Activated naive CD4-positive, alpha-beta T cell treated with Interleukin-2 at 50 U/mL for 16 hours (primary cell): ENCODE data around the gene TBC1D10A.

ENCODE experiments used
- DNase-seq: peaks from one replicate; pipeline ENCODE4 v3.0.0-alpha.2; 2020

The TBC1D10A gene, protein sequence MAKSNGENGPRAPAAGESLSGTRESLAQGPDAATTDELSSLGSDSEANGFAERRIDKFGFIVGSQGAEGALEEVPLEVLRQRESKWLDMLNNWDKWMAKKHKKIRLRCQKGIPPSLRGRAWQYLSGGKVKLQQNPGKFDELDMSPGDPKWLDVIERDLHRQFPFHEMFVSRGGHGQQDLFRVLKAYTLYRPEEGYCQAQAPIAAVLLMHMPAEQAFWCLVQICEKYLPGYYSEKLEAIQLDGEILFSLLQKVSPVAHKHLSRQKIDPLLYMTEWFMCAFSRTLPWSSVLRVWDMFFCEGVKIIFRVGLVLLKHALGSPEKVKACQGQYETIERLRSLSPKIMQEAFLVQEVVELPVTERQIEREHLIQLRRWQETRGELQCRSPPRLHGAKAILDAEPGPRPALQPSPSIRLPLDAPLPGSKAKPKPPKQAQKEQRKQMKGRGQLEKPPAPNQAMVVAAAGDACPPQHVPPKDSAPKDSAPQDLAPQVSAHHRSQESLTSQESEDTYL

DNA sequence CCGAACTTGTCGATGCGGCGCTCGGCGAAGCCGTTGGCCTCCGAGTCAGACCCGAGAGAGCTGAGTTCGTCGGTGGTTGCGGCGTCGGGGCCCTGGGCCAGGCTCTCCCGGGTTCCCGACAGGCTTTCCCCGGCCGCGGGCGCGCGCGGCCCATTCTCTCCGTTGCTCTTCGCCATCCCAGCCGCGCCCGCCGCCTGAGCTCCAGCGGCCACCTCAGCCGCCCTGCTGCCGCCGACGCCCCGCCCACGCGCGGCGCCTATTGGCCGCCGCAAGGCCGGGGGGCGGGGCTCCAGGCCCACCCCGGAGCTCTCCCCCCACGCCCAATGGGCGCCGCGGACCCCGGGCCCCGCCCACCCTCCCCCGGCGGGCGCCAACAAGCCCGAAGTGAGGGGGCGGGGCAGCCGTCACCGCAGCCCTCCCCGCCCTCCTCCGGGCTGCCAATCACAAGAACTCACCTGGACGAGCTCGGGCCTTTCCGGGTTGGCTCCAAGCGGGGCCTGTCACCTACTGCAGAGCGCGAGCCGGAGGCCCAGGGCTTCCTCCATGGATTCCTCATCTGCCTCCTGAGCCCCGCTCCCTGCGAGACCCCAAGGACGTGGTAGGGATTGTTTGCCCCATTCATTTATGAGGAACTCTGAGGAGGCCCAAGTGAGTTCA, at the start of gene TBC1D10A:
Gene TBC1D10A, minus strand, starts transcription at position 236 of the 657 bp plus-strand sequence. Its CDS starts 60 bp downstream, at position 176.
- DNase-seq = peak; percentile 91

DNA sequence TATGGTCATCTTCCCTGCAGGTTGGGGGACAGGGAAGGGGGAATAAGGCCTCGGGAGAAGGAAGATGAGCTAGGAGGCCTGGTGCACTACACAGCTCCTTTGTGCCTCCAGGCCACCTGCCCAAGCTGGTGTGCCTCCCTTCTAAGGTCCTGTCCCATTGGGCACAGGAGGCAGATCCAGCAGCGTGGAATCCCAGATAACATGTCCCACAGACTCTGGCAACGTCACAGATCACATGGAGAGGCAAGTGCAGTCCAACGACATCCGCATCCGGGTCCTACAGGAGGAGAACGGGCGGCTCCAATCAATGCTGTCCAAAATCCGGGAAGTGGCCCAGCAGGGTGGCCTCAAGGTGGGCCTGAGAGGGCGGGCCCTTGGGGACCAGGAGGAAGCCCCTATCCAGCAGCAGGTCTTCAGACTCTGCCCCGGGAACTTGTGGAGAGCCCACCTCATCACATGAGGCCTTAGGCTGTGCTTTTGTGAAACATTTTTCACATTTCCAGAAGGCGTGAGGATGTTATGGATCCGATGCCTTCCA, 48.6 kb upstream of the TBC1D10A start:
- DNase-seq = no peak

DNA sequence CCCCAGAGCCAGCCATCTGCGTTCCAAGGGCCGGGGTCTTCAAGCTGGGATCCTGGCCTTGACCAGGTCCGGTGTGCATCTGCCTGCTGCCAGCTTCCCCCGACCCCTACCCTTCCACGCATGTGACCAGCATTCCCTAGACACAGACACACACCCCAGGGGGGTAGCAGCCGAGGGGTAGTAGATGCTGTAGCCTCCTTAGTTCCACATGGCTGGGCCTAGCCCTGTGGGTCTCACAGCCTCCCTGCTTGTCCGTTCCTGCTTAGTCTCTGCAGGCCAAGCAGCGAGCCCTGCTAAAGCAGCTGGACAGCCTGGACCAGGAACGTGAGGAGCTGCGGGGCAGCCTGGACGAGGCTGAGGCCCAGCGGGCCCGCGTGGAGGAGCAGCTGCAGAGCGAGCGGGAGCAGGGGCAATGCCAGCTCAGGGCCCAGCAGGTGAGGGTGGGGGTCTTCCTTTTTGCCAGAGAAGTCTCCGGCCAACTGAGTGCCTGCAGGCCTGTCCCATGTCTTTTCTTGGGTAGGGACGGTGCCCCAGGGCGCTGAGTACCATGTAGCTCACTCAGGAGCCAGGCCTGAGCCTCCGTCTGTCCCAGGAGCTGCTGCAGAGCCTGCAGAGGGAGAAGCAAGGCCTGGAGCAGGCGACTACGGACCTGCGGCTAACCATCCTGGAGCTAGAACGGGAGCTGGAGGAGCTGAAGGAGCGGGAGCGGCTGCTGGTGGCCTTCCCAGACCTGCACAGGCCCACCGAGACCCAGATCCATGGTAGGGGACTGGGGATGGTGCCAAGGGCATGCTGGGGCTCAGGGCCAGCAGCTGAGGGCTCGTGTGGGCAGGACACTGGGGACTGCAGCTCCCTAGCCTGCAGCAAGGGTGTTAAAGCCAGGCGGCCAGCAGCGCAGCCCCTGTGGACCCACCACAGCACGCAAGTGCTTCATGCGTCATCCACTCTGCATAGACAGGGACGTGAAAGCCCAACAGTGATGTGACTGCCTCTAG, 46.9 kb upstream of the TBC1D10A start:
- no peak for DNase-seq

DNA sequence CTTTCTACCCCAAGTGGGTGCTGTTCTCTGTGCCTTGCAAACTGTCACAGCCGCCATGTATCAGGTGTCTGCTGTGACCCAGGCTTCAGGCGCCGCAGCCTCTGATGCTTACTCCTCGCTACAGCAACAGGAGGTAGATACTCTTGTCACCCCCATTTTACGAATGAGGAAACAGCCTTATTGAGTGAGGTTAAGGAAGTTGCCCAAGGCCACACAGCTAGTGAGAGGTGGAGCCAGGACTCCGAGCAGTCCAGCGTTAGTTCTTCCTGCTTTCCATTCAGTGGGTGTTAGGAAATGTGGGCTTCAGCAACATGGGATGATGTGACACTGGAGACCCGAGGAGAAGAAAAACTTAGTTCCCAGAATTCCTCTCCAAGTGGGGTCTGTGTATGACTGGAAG, 46.2 kb upstream of the TBC1D10A start:
- DNase-seq = no peak

DNA sequence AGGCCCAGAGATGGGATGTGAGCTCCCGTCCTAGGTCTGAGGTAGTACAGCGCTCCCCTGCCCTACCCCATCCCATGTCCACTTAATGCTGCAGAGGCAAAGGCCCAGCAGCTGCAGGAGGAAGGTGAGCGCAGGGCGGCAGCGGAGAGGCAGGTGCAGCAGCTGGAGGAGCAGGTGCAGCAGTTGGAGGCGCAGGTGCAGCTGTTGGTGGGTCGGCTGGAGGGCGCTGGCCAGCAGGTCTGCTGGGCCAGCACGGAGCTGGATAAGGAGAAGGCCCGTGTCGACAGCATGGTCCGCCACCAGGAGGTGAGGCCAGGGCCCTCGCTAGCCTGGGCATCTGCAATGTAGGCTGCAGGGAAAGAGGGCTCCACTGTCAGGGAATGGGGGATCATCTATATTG, 45.2 kb upstream of the TBC1D10A start:
- DNase-seq = no peak

DNA sequence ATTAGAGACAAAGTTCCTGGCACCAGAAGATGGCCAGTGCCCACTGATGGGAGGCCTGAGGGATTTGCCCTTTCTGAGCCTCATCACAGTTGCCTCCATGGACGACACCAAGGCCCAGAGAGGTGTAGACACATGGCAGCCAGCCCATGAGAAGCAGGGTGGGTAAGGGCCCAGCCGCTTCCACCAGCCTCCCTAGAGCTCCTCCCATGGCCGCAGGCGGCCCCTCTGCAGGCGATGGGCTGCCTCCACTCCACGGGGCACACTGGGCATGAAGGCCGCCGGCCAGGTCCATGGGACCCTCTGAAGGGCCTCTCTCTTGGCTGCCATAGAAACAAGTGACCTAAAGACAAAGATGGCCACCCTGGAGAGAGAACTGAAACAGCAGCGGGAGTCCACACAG, 44.6 kb upstream of the TBC1D10A start:
- no peak for DNase-seq

DNA sequence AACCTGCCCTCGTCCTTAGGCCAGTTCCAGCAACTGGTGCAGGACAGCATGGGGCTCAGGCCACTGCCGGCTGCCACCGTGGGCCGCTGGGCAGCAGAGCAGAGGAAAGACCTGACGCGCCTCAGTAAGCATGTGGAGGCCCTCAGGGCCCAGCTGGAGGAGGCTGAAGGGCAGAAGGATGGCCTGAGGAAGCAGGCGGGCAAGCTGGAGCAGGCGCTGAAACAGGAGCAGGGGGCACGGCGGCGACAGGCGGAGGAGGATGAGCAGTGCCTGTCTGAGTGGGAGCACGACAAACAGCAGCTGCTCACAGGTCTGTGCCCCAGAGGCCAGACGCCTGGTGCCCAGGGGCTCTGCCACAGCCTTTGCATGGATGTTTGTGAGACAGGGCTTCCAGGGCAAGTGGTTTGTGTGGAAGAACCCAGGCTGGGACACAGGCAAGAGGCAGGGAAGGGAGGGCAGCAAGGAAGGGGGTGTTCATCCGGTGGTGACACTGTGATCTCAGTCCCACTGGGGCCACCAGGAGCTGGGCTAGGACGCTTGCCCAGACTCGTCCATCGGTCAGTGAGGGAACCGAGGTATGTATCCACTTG, 44.0 kb upstream of the TBC1D10A start:
- no peak for DNase-seq

DNA sequence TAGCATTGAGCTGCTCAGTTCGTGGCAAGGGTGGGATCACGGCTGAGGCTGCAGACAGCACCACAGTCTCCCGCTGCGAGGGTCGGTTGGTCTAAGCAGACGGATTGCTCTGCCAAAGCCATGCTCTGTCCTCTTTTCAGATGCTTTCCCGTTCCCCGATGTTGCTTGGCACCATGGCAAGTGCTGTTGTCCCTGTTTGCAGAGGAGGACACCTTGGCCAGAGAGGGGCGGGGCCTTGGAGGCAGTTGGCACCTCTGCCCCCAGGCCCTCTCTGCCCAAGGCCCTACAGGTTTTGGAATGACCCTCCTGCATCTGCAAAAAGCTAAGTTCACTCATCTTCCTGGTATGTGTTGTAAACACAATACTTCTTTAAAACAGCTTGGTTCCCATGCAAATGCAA, 41.7 kb upstream of the TBC1D10A start:
- DNase-seq = no peak

DNA sequence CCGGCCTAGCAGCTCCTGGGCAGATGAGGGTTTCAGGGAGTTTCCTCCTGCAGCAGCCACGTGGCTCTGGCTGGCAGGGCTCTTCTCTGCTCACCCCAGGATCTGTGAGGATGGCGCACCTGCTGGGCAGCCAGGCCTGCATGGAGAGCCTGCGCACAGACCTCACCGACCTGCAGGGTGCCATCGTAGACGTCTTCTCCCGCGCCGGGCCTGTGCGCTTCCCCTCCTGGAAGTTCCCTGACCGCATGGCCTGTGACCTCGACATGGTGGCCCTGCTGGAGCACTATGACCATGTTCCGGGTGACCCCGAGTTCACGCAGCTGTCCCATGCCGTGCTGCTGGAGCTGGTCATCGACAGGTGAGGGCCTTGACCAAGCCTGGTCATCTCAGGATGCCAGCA, 39.1 kb upstream of the TBC1D10A start:
- DNase-seq = no peak

DNA sequence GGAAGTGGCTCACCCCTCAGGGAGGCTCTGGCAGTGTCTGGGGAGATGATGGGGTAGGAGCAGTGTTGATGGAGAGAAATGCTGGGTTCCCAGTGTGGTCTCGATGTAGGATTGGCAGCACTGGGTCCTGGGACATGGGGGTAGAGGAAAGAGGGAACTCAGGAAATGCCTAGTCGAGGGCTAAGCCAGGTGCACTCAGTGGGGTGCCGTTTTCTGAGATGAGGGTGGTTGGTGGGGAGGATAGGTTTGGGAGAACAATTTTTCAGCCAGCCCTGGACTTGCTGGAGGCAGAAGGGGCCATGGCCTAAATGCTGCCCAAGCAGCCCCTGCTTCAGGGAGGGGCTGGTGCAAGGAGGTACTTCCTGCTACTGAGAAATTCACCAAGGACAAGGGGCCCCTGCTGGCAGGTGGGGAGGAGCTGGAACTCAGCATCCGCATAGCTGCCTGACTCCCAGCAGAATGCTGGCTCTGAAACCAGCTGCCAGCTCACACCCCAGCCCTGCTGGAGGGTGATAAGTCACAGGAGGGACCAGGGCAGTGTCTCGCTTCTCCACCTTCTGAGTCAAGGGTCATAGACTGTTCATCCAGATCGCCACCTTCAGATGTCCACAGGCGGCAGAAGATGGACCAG, 36.0 kb upstream of the TBC1D10A start:
- no peak for DNase-seq

DNA sequence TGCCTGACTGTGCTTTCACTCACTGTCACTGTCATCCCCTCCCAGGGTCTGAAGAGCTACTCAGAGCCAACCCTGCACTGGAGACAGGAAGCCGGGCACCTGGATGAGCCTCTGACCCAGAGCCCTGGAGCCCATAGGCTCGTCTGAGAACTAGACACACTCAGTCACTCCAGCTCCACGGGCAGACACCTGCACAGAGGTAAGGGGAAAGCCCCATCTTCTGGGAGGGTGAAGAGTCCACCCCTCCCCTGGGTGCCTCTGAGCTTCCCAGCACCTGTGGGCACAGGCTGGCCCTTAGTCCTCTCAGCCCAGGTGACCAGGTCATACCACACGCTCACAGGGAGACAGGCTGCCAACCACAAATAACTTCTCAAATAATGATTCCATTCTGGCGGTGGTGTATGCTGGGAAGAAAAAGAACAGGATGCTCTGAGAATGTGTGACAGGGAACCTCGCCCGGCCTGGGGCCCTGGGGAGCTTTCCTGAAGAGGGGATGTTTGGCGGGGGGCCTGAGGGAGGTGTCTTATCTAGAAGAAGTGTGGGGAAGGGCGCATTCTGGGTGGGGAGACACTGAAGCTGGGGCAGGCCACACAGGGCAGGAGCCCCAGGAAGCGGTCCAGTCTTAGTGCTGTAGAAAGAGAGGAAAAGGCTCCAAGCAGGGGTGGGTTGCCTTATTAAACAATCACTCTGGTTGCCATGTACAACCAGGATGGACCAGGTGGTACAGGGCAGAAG, 35.3 kb upstream of the TBC1D10A start:
- DNase-seq = no peak

DNA sequence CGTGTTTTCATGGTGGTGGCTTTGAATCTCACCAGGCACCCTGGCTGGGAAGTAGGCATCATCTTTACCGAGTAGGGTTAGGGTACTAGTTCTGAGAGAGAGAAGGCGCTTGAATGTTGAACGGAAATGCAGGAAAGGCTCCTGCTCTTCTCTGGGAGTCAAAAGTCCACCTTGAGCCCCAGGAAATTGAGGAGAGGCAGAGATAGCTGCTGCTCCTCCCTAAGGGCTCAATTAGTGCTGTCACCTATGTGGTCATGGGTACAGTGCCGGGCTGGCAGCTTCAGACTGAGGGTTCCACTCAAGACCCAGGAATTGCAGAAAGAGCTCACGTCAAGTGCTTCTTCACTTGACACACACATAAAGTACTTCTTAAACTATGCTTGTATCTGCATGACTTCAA, 31.8 kb upstream of the TBC1D10A start:
- DNase-seq = no peak

DNA sequence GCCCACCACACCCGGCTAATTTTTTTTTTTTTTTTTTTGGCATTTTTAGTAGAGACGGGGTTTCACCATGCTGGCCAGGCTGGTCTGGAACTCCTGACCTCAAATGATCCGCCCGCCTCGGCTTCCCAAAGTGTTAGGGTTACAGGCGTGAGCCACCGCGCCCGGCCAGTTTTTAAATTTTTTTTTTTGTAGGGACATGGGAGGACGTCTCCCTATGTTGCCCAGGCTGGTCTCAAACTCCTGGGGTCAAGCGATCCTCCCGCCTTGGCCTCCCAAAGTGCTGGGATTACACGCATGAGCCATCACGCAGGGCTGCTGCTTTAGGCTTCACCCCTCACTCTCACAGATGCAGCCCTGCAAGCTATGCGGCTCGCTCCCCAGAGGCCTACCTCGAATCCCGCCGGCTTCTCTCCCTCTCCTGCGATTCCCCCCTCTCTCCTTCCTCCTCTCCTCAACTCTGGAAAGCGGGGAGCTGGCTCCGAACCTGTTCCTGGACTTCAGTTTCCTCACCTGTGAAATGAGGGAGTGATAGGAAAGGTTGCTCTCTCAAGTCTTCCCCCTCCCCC, 31.0 kb upstream of the TBC1D10A start:
- DNase-seq = no peak

DNA sequence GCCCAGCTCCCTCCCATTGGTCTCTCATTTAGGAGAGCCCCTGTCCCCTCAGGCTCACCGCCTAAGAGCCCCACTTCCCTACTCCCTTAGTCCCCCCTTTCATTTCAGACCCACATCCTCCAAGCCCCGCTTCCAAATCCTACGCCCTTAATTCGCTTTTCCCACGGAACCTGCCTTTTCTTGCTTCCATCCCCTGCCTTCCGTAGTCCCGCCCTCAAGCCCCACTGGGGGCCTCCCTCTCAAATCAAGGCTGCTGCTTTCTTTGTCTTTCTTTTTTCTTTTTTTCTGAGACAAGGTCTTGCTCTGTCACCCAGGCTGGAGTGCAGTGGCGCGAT, 30.5 kb upstream of the TBC1D10A start:
- no peak for DNase-seq

DNA sequence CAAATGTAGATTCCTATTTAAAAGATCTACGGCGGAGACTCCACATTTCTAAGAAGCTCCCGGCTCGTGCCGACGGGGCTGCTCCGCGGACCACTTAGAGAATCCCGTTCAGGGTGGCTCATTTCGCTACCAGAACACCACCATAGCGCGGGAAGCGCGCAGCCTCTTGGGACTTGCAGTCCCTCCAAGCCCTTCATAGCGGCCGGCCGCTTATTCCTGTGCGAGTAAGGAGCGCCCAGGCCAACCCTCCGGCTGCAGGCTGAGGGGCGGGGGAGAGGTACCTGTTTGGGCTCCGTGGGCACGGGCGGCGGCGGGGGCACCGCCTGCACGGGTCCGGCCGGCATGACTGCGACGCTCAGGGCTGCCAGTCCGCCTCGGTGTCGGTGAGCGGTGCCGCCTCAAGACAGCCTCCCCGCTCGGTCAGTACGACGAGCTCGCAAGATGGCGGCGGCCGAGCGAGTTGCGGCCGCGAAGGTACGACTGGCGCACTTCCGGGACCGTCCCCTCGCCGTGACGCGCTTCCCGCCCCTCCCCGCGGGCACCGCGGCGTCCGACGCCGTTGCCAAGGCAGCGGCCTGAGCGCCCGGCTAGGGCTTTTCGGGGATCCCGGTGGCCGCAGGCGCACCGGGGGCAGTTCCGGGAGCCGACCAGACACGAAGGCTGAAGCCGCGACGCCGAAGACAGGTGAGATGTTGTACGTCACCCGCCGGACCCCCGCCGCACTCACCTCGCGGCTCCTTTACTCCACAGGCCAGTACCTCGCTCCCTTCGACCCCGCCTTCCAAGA, 29.9 kb upstream of the TBC1D10A start, which contains the start of the genes CCDC157 and SF3A1:
Gene CCDC157, plus strand, starts transcription at position 559 of the 787 bp plus-strand sequence. CDS start 8,994 bp downstream, outside the sequence.
Gene SF3A1, minus strand, starts transcription at position 446 of the 787 bp plus-strand sequence. Its CDS starts 102 bp downstream, at position 344.
- DNase-seq = peak; percentile 88

DNA sequence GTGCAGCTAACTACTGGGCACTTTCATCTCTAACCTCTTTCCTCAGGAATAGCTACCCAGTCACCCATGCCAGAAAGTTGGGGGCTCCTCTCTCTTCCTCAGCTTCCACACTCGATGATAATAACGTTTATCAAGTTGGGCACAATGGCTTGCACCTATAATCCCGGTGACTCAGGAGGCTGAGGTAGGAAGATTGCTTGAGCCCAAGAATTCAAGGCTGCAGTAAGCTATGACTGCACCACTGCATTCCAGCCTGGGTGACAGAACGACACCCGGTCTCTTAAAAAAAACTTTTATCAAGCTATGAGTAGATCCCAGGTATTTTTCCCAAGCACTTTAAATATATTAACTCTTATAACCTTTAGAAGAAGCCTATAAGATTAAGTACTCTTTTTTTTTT, 27.9 kb upstream of the TBC1D10A start:
- DNase-seq = no peak

DNA sequence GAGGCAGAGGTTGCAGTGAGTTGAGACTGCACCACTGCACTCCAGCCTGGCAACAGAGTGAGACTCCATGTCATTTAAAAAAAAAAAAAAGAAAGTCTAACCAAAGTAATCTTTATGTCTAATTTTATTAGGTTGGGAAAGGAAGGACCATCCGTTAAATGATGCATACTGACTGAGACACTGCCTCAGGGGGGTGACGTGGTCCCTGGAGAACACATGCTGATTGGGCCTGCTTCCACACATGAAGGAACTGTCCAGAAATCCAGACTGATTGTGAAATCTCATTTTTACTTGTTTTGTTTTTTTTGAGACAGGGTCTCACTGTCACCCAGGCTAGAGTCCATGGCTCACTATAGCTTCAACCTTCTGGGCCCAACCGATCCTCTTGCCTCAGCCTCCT, 24.5 kb upstream of the TBC1D10A start:
- DNase-seq = no peak

DNA sequence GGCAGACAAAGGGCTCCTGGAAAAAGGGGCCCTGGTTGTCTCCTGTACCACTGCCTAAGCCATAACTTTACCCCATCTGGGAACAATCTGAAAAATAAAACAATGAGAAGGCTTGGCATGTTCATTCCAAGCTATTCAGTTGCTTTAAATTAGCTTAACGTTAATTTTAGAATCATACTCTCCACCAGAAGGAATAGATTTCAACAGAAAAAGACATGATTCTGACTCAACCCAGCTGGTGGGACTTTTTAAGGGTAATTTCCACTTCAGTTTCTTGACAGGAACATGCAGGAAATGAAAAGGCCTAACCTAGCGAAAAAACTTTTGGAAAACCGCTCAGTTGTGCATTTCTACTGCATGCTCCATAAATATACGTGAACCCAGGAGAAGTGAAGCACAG, 22.1 kb upstream of the TBC1D10A start:
- no peak for DNase-seq

DNA sequence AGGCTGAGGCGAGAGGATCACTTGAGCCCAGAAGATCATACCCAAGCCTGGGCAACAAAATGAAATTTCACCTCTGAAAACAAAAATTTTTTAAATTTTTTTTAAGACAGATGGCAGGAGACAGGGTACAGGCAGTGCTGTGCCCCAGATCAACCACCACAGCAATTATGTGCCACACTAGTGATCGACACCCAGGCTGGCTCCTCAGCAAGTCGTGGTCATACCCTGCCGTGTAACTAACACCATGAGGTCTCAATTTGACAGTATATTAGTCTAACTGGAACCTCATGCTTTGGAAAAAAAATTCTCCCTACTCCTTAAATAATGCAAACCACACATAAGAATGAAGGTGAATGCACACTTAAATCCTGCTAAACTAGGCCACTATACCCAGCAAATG, 21.7 kb upstream of the TBC1D10A start:
- DNase-seq = no peak
